ENCODE results near the gene EMSY.

- TF ChIP-seq CTCF (IDR thresholded peaks at IDR 0.05) = no peak
- no peak for TF ChIP-seq POLR2A (IDR thresholded peaks at IDR 0.05)
These were observed 15.0 kb downstream of the EMSY start for GRCh38 chr11:76459846-76460245.

Data from testis (tissue), 2 donors.